Peyer's patch (tissue), 4 donors: ENCODE results near the gene GUCY2D.

Experiments
- CTCF ChIP-seq, 6 experiments: fragments of 450-650 bp in 4 of 6; fragments of 200-600 bp in 2 of 6; sonication (generic) in 1 of 6; IDR thresholded peaks; one replicate each; pipeline ENCODE4 v1.5.1; 2017 to 2019; ENCODE audit warnings: antibody characterized with exemption in 6 of 6, mild to moderate bottlenecking in 3 of 6, moderate library complexity in 1 of 6
- POLR2A ChIP-seq, 2 donors: fragments of 450-650 bp; IDR thresholded peaks; one replicate each; pipeline ENCODE4 v1.5.1; 2017; ENCODE audit warnings: antibody characterized with exemption in 2 of 2, mild to moderate bottlenecking in 2 of 2, moderate library complexity in 2 of 2

DNA sequence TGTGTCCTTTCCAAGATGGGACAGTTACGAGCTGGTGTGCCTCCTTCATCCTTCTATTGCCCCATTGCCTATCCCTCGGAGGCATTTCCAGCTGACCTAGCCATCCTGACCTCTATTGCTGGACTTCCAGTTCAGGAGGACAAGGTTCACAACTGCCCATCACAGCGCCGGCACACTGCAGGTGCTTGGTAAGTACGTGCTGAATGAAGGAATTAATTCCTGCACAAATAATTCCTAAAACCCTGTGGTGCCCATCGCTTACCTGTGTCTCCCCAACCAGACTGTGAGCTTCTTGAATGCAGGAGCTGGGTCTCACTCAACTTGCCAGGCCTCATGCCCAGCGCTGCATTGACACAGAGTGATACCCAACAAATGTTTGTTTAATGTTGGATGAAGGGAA is 49.4 kb downstream of the GUCY2D start:
- no peak for TF ChIP-seq CTCF (IDR thresholded peaks at IDR 0.05)
- TF ChIP-seq POLR2A (IDR thresholded peaks at IDR 0.05) = no peak
